Parathyroid adenoma (tissue), 2 donors: ENCODE results near the gene ZMIZ1.

Source experiments
- H2AFZ ChIP-seq: fragments of 300-600 bp; sonication (generic); one replicate; pipeline ENCODE4 v1.7.0; 2017; ENCODE audit warnings: antibody characterized with exemption, mild to moderate bottlenecking
- H3K27ac ChIP-seq: fragments of 300-600 bp; sonication (generic); one replicate; pipeline ENCODE4 v1.7.0; 2017
- H3K27me3 ChIP-seq: fragments of 300-600 bp; sonication (generic); one replicate; pipeline ENCODE4 v1.7.0; 2017; ENCODE audit warnings: low read length; ENCODE audit not compliant: control insufficient read depth, insufficient read depth
- H3K36me3 ChIP-seq: fragments of 300-600 bp; sonication (generic); one replicate; pipeline ENCODE4 v1.7.0; 2017; ENCODE audit warnings: low read length; ENCODE audit not compliant: control insufficient read depth, insufficient read depth
- H3K4me1 ChIP-seq: fragments of 300-600 bp; sonication (generic); one replicate; pipeline ENCODE4 v1.7.0; 2017; ENCODE audit warnings: control low read depth
- H3K4me2 ChIP-seq: fragments of 300-600 bp; sonication (generic); one replicate; pipeline ENCODE4 v1.7.0; 2017; ENCODE audit warnings: low read length
- H3K4me3 ChIP-seq: fragments of 300-600 bp; sonication (generic); one replicate; pipeline ENCODE4 v1.7.0; 2017; ENCODE audit warnings: low read depth, low read length
- H3K79me2 ChIP-seq: fragments of 300-600 bp; sonication (generic); one replicate; pipeline ENCODE4 v1.7.0; 2017; ENCODE audit warnings: control low read depth
- H3K9ac ChIP-seq: fragments of 300-600 bp; sonication (generic); one replicate; pipeline ENCODE4 v1.7.0; 2017; ENCODE audit warnings: mild to moderate bottlenecking
- H3K9me3 ChIP-seq: fragments of 300-600 bp; sonication (generic); one replicate; pipeline ENCODE4 v1.7.0; 2017; ENCODE audit warnings: low read length; ENCODE audit not compliant: control insufficient read depth
- CTCF ChIP-seq: fragments of 300-600 bp; sonication (generic); IDR thresholded peaks from one replicate; pipeline ENCODE4 v1.7.0; 2017; ENCODE audit warnings: antibody characterized with exemption, mild to moderate bottlenecking
- donor health status: primary hyperparathyroidism.

ZMIZ1 gene

DNA sequence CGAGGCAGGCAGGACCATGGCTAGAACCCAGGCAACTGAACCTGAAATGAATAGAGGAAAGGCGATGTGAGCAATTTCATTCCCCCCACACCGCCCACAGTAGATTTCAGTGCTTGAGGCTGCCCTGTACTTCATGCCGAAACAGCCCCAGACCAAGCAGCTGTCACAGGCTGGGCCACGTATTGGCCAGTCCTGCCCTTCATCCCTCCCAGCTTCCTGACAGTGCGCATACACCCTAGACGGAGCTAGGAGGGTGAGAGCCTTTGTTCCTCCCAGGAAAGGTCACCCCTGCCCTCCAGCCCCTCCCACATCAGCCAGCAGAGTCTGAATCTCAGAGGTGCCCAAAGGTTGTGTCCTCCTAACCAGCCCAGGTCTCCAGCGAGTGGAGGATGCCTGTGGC, 98.8 kb downstream of the ZMIZ1 start:
- no peak for TF ChIP-seq CTCF
- Histone ChIP-seq H3K27ac (no peak overlapping the region), H3K36me3 (no peaks in the 10 kb centered on the region), H3K9ac (no peak overlapping the region), H3K79me2 (peaks cover 5% of the 10 kb centered on the region), H3K4me3 (no peak overlapping the region), H3K9me3 (no peaks in the 10 kb centered on the region), H3K27me3 (no peaks in the 10 kb centered on the region), H2AFZ (no peak overlapping the region), H3K4me2 (no peak overlapping the region), H3K4me1 (peaks cover 3% of the 10 kb centered on the region)

DNA sequence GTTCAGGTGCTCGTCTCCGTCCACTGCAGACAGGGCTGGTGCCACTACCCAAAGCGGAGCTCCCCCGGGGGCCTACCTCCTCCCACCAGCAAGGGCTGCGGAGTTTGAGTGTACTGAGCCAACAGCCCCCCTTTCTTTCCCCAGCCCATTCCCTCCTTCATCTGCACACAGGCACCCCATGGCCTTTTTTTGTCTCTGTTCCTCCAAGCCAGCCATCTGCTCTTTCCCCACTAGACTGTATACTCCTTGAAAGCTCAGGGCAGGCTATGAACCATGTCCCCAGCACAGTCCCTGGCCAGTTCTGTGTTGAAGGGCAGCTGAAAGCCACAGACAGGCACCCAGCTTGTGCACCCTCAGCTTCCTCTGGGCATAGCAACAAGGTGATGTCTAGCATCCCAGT, 99.4 kb downstream of the ZMIZ1 start:
- no peak overlapping the region for H3K27ac ChIP-seq

GRCh38 chr10:79170226-79170752, 101.5 kb downstream of the ZMIZ1 start:
- Histone ChIP-seq H3K27ac (no peak overlapping the region), H3K4me1 (no peaks in the 10 kb centered on the region)

More for the DNA sequence above, 99.4 kb downstream of the ZMIZ1 start:
- Histone ChIP-seq H3K4me1 (no peaks in the 10 kb centered on the region), H3K4me2 (no peak overlapping the region), H3K27me3 (no peaks in the 10 kb centered on the region), H3K9ac (no peak overlapping the region), H3K9me3 (no peaks in the 10 kb centered on the region), H3K36me3 (no peaks in the 10 kb centered on the region), H3K4me3 (no peak overlapping the region), H3K79me2 (peaks cover 3% of the 10 kb centered on the region), H2AFZ (no peak overlapping the region)
- TF ChIP-seq CTCF, result no peak

GRCh38 chr10:79170993-79171392, 102.2 kb downstream of the ZMIZ1 start:
- Histone ChIP-seq H3K27me3 (no peaks in the 10 kb centered on the region), H2AFZ (no peak overlapping the region), H3K36me3 (no peaks in the 10 kb centered on the region), H3K4me2 (no peak overlapping the region), H3K4me3 (no peak overlapping the region), H3K27ac (no peak overlapping the region), H3K9me3 (no peaks in the 10 kb centered on the region), H3K79me2 (no peaks in the 10 kb centered on the region), H3K4me1 (no peaks in the 10 kb centered on the region), H3K9ac (no peak overlapping the region)
- TF ChIP-seq CTCF, result no peak

More at GRCh38 chr10:79170226-79170752, 101.5 kb downstream of the ZMIZ1 start:
- TF ChIP-seq CTCF, result no peak
- Histone ChIP-seq H3K4me3 (no peak overlapping the region), H3K27me3 (no peaks in the 10 kb centered on the region), H3K4me2 (no peak overlapping the region), H3K9me3 (no peaks in the 10 kb centered on the region), H3K9ac (no peak overlapping the region), H3K79me2 (no peaks in the 10 kb centered on the region), H3K36me3 (no peaks in the 10 kb centered on the region), H2AFZ (no peak overlapping the region)

DNA sequence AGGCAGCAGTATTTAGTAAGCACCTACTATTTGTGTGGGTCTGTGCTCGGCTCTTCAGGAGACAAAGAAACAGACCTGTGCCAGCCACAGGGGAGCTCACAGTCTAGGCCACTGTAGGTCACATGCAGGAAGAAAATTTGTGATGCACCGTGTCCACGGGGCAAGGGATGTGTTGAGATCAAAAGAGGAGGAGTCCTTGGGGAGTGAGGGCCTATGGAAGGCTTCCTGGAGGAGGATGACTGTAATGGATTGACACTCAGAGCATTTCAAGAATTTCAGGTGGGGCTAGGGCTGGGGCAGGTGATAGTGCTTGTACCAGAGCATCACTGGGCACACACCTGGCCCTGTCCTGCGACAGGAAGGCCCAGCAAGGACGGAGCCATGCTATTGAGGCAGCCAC, 102.7 kb downstream of the ZMIZ1 start:
- H2AFZ ChIP-seq, result no peak overlapping the region
- H3K27ac ChIP-seq, result no peak overlapping the region
- no peaks in the 10 kb centered on the region for H3K27me3 ChIP-seq
- H3K79me2 ChIP-seq, result no peaks in the 10 kb centered on the region
- no peaks in the 10 kb centered on the region for H3K9me3 ChIP-seq
- H3K4me2 ChIP-seq, result no peak overlapping the region
- no peak for TF ChIP-seq CTCF
- no peak overlapping the region for H3K4me3 ChIP-seq
- no peaks in the 10 kb centered on the region for H3K4me1 ChIP-seq
- no peaks in the 10 kb centered on the region for H3K36me3 ChIP-seq
- no peak overlapping the region for H3K9ac ChIP-seq
